GDM1 (cell line): ENCODE results near the gene KCTD18.

Source experiments
- DNase-seq: peaks from one replicate; lab custom pipeline; 2025; lab: John Stamatoyannopoulos, UW

The KCTD18 gene

GRCh38 chr2:200454927-200455801 is 54.7 kb downstream of the KCTD18 start:
- DNase-seq: no peak

GRCh38 chr2:200453853-200454534 is 55.9 kb downstream of the KCTD18 start:
- DNase-seq: no peak

- DNase-seq: no peak
These were observed 56.6 kb downstream of the KCTD18 start for GRCh38 chr2:200453142-200453852.

- DNase-seq: no peak
These were observed 57.5 kb downstream of the KCTD18 start for GRCh38 chr2:200452377-200452776.

GRCh38 chr2:200451511-200451910 is 58.4 kb downstream of the KCTD18 start:
- no peak for DNase-seq

- DNase-seq: no peak
These were observed 59.6 kb downstream of the KCTD18 start for GRCh38 chr2:200450288-200450687.

GRCh38 chr2:200449149-200449548 is 60.7 kb downstream of the KCTD18 start:
- no peak for DNase-seq

GRCh38 chr2:200448455-200448854 is 61.4 kb downstream of the KCTD18 start:
- no peak for DNase-seq

- DNase-seq: no peak
These were observed 62.6 kb downstream of the KCTD18 start for GRCh38 chr2:200447139-200447855.

- no peak for DNase-seq
These were observed 63.3 kb downstream of the KCTD18 start for GRCh38 chr2:200446612-200447011.

GRCh38 chr2:200445284-200445683 is 64.6 kb downstream of the KCTD18 start:
- DNase-seq: no peak

- DNase-seq: no peak
These were observed 65.3 kb downstream of the KCTD18 start for GRCh38 chr2:200444530-200444929.

GRCh38 chr2:200443916-200444315 is 66.0 kb downstream of the KCTD18 start:
- no peak for DNase-seq

GRCh38 chr2:200443376-200443775 is 66.5 kb downstream of the KCTD18 start:
- DNase-seq: no peak

GRCh38 chr2:200442471-200442870 is 67.4 kb downstream of the KCTD18 start:
- no peak for DNase-seq

GRCh38 chr2:200439981-200440380 is 69.9 kb downstream of the KCTD18 start:
- DNase-seq: no peak
